Neural progenitor cell (in vitro differentiated cells): ENCODE results near the gene VIPR1. TPM values are rescaled to one million over a fixed set of nuclear protein-coding genes. Genes with fewer than 3 reads are reported as not detected.
A peak's percentile ranks its signal among the peaks of the same experiment; 100 is the strongest.

ENCODE experiments used
- DNase-seq: peaks from one replicate; pipeline ENCODE4 v3.0.0-alpha.2; 2016; ENCODE audit warnings: low spot score
- H2AFZ ChIP-seq: fragments of 200-600 bp; sonication (generic); replicated peaks from 2 replicates; pipeline ENCODE4 v1.6.1; 2016; ENCODE audit warnings: antibody characterized with exemption
- H3F3A ChIP-seq: fragments of 200-600 bp; sonication (generic); 2 replicates; pipeline ENCODE4 v1.6.1; 2016; ENCODE audit warnings: antibody characterized with exemption, low read depth
- H3K27ac ChIP-seq: fragments of 200-600 bp; sonication (generic); 2 replicates; pipeline ENCODE4 v1.5.1; 2016; ENCODE audit warnings: mild to moderate bottlenecking
- H3K27me3 ChIP-seq: fragments of 200-600 bp; sonication (generic); 2 replicates; pipeline ENCODE4 v1.6.1; 2016; ENCODE audit warnings: mild to moderate bottlenecking, moderate library complexity
- H3K36me3 ChIP-seq: fragments of 200-600 bp; sonication (generic); 2 replicates; pipeline ENCODE4 v1.5.1; 2016
- H3K4me1 ChIP-seq: fragments of 200-600 bp; sonication (generic); 2 replicates; pipeline ENCODE4 v1.6.1; 2016; ENCODE audit warnings: mixed run types
- H3K4me2 ChIP-seq: fragments of 200-600 bp; sonication (generic); 2 replicates; pipeline ENCODE4 v1.6.1; 2016
- H3K4me3 ChIP-seq: fragments of 200-600 bp; sonication (generic); 2 replicates; pipeline ENCODE4 v1.5.1; 2016
- H3K79me2 ChIP-seq: fragments of 200-600 bp; sonication (generic); 2 replicates; pipeline ENCODE4 v1.6.1; 2016; ENCODE audit warnings: low read depth
- H3K9ac ChIP-seq: fragments of 200-600 bp; sonication (generic); 2 replicates; pipeline ENCODE4 v1.6.1; 2016
- H3K9me3 ChIP-seq: fragments of 200-600 bp; sonication (generic); 2 replicates; pipeline ENCODE4 v1.5.1; 2016; ENCODE audit warnings: low read depth
- H4K20me1 ChIP-seq: fragments of 200-600 bp; sonication (generic); 2 replicates; pipeline ENCODE4 v1.6.1; 2016; ENCODE audit warnings: low read depth
- H3K27ac Mint-ChIP-seq: 3 replicates; pipeline ENCODE4 v1.8.0; 2021; ENCODE audit warnings: mixed read lengths
- H3K27me3 Mint-ChIP-seq: 2 replicates; pipeline ENCODE4 v1.8.0; 2022; ENCODE audit warnings: low read depth, mild to moderate bottlenecking, inconsistent platforms, moderate library complexity, mixed read lengths; ENCODE audit not compliant: insufficient read depth
- H3K36me3 Mint-ChIP-seq: 3 replicates; pipeline ENCODE4 v1.8.0; 2021; ENCODE audit warnings: mixed read lengths
- H3K4me1 Mint-ChIP-seq: 3 replicates; pipeline ENCODE4 v1.8.0; 2021; ENCODE audit warnings: mixed read lengths
- H3K4me3 Mint-ChIP-seq: 3 replicates; pipeline ENCODE4 v1.8.0; 2021; ENCODE audit warnings: mild to moderate bottlenecking, moderate library complexity, mixed read lengths
- H3K9me3 Mint-ChIP-seq: 3 replicates; pipeline ENCODE4 v1.8.0; 2020; ENCODE audit warnings: mixed read lengths
- CTCF ChIP-seq: fragments of 200-600 bp; sonication (generic); IDR thresholded peaks from 2 replicates; pipeline ENCODE4 v1.5.1; 2017; ENCODE audit warnings: antibody characterized with exemption, mild to moderate bottlenecking
- EZH2 ChIP-seq: fragments of 200-600 bp; sonication (generic); IDR thresholded peaks from 2 replicates; pipeline ENCODE4 v1.6.1; 2017; ENCODE audit warnings: antibody characterized with exemption, mild to moderate bottlenecking, moderate library complexity
- EZH2phosphoT487 ChIP-seq: fragments of 200-600 bp; sonication (generic); IDR thresholded peaks from 2 replicates; pipeline ENCODE4 v1.6.1; 2017; ENCODE audit warnings: antibody characterized with exemption
- total RNA-seq: library from RNA; depleted of rRNA; stranded (reverse); fragments of >200 nt; gene quantifications from 2 replicates; pipeline ENCODE4 v1.2.3, GENCODE V29; 2015; ENCODE audit warnings: low replicate concordance

The VIPR1 gene
- total RNA-seq, 1 donor from 2014 or later: 1.4 TPM

DNA sequence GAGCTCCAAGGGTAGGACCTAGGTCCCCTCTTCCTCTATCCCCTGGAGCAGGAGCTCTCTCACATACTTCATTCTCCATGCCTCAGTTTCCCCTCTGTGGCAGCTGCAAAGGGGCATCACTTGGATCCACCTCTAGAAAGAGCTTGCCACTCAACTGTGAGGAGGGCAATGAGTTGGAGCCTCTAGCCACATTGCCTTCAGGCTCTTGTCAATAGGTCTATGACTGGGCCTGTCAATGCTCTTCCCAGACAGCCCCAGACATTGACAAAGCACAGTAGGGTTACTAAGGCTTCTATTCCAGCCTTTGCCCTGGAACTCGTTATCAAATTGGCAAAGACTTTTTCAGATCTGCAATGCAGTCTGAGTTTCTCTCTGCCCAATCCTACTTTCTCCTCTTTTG is 4.4 kb upstream of the VIPR1 start:
- Histone ChIP-seq H3K27ac (no peak overlapping the region), H3K4me3 (no peak overlapping the region), H4K20me1 (no peaks in the 10 kb centered on the region), H3K27me3 (peaks cover 59% of the 10 kb centered on the region), H3K4me1 (peaks cover 9% of the 10 kb centered on the region), H3K79me2 (no peaks in the 10 kb centered on the region), H3K4me2 (no peak overlapping the region), H3K9me3 (no peaks in the 10 kb centered on the region), H3F3A (peaks cover 6% of the 10 kb centered on the region), H3K36me3 (no peaks in the 10 kb centered on the region), H2AFZ (no peak overlapping the region), H3K9ac (no peak overlapping the region)
- no peaks in the 10 kb centered on the region for H3K9me3 Mint-ChIP-seq
- H3K4me1 Mint-ChIP-seq: peaks cover 26% of the 10 kb centered on the region
- no peak for DNase-seq
- H3K36me3 Mint-ChIP-seq: no peaks in the 10 kb centered on the region
- no peak for TF ChIP-seq EZH2phosphoT487
- TF ChIP-seq CTCF: no peak
- TF ChIP-seq EZH2: no peak
- no peak overlapping the region for H3K27ac Mint-ChIP-seq
- no peak overlapping the region for H3K4me3 Mint-ChIP-seq
- peaks cover 45% of the 10 kb centered on the region for H3K27me3 Mint-ChIP-seq

DNA sequence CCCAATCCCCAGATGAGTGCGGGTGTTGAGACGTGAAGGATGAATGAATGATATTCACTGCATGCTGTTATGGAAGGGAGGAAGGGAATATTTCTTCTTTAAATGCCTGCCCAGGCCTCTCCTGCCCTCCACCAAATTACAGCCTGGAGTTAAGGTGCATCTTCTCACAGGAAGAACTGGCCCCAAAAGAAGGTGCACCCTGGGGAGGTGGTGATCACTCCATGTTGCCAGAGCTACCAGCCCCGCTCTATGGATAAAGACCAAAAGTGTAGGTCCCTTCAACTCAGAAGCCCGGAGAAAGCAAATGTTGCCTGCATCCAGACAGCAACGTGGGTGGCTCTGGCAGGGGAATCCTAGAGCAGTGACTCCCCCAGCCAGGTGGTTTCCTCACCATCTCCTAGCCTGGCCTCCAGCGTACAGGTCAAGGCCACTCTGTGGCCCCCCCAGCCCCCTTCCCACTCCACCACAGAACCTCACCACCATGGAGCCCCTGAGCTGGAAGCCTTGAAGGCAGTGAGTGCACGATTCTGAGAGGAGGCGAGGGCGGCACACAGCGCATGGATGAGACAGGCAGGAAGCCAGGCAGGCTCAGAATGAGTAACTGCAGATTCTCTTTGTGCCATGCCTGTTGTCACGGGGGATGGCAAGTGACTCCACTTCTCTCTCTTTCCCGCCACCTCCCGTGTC is 3.5 kb upstream of the VIPR1 start:
- H3K4me1 ChIP-seq: peaks cover 9% of the 10 kb centered on the region
- no peaks in the 10 kb centered on the region for H3K9me3 ChIP-seq
- Mint-ChIP-seq H3K36me3 (no peaks in the 10 kb centered on the region), H3K27ac (no peak overlapping the region), H3K4me3 (no peak overlapping the region), H3K9me3 (peaks cover 2% of the 10 kb centered on the region), H3K27me3 (peaks cover 53% of the 10 kb centered on the region), H3K4me1 (peaks cover 27% of the 10 kb centered on the region)
- no peak for DNase-seq
- H3K27ac ChIP-seq: no peak overlapping the region
- TF ChIP-seq EZH2 (no peak), EZH2phosphoT487 (no peak), CTCF (no peak)
- no peak overlapping the region for H3K9ac ChIP-seq
- no peaks in the 10 kb centered on the region for H3K79me2 ChIP-seq
- no peak overlapping the region for H3K4me3 ChIP-seq
- H3F3A ChIP-seq: peaks cover 6% of the 10 kb centered on the region
- H3K4me2 ChIP-seq: no peak overlapping the region
- peaks cover 68% of the 10 kb centered on the region for H3K27me3 ChIP-seq
- peaks cover 4% of the 10 kb centered on the region for H4K20me1 ChIP-seq
- H2AFZ ChIP-seq: no peak overlapping the region
- no peaks in the 10 kb centered on the region for H3K36me3 ChIP-seq

DNA sequence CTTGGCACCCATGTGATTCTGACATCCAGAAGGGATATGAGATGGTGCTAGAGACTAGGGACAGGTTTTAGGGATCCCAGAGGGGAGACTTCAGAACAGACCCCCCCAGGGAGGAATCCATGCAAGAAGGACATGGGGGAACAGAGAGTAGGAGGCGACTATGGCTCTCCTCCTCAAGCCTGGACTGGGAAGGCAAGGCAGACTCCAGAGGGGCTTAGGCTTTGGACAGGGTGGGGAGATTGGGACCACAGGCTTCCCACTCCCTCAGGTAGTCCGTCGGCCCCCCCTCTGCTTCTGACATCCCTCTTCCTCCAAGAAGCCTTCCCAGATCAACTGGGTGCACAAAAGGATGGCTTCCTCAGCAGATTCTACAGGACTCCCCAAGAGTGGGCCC is 3.0 kb upstream of the VIPR1 start:
- Mint-ChIP-seq H3K4me1 (peaks cover 27% of the 10 kb centered on the region), H3K9me3 (peaks cover 2% of the 10 kb centered on the region), H3K4me3 (peak overlapping the region; percentile 74), H3K36me3 (no peaks in the 10 kb centered on the region), H3K27ac (no peak overlapping the region), H3K27me3 (peaks cover 57% of the 10 kb centered on the region)
- H3K36me3 ChIP-seq: no peaks in the 10 kb centered on the region
- no peaks in the 10 kb centered on the region for H3K79me2 ChIP-seq
- H3K9me3 ChIP-seq: no peaks in the 10 kb centered on the region
- no peak overlapping the region for H3K27ac ChIP-seq
- peaks cover 4% of the 10 kb centered on the region for H4K20me1 ChIP-seq
- peaks cover 70% of the 10 kb centered on the region for H3K27me3 ChIP-seq
- TF ChIP-seq CTCF (no peak), EZH2 (no peak), EZH2phosphoT487 (no peak)
- peaks cover 6% of the 10 kb centered on the region for H3F3A ChIP-seq
- H3K4me2 ChIP-seq: no peak overlapping the region
- H3K4me1 ChIP-seq: peaks cover 9% of the 10 kb centered on the region
- no peak overlapping the region for H3K4me3 ChIP-seq
- no peak for DNase-seq
- H2AFZ ChIP-seq: no peak overlapping the region
- H3K9ac ChIP-seq: no peak overlapping the region
